HG02840 (cell line): ENCODE measurements around the gene TRIM44.
"Not testable (repeated sequence)": the region's sequence is repeated elsewhere in the genome, so short reads cannot be mapped to it uniquely, and the experiment has no call there.

Experiments used
- ATAC-seq: cut with Tn5 transposase; IDR thresholded peaks from one replicate; pipeline ENCODE4 v1.9.1; 2021; ENCODE audit warnings: mild to moderate bottlenecking, moderate library complexity, moderate number of reproducible peaks; ENCODE audit not compliant: unreplicated experiment, low FRiP score

Gene TRIM44

GRCh38 chr11:35844579-35844978 is 182.0 kb downstream of the TRIM44 start:
- no peak for ATAC-seq

- no peak for ATAC-seq
Measured at GRCh38 chr11:35845860-35846259, 183.3 kb downstream of the TRIM44 start.

GRCh38 chr11:35846874-35847273 is 184.3 kb downstream of the TRIM44 start:
- no peak for ATAC-seq

- ATAC-seq = no peak
Measured at GRCh38 chr11:35847473-35847872, 184.9 kb downstream of the TRIM44 start.

GRCh38 chr11:35848616-35849015 is 186.0 kb downstream of the TRIM44 start:
- no peak for ATAC-seq

GRCh38 chr11:35850191-35850590 is 187.6 kb downstream of the TRIM44 start:
- ATAC-seq = no peak

GRCh38 chr11:35851342-35851741 is 188.8 kb downstream of the TRIM44 start:
- no peak for ATAC-seq

- no peak for ATAC-seq
Measured at GRCh38 chr11:35852056-35852455, 189.5 kb downstream of the TRIM44 start.

- ATAC-seq = no peak
Measured at GRCh38 chr11:35853971-35854370, 191.4 kb downstream of the TRIM44 start.

- ATAC-seq = no peak
Measured at GRCh38 chr11:35855671-35856070, 193.1 kb downstream of the TRIM44 start.

GRCh38 chr11:35856259-35856658 is 193.7 kb downstream of the TRIM44 start:
- no peak for ATAC-seq

GRCh38 chr11:35856756-35857155 is 194.2 kb downstream of the TRIM44 start:
- ATAC-seq = no peak

GRCh38 chr11:35857922-35858321 is 195.3 kb downstream of the TRIM44 start:
- no peak for ATAC-seq

- ATAC-seq = no peak
Measured at GRCh38 chr11:35859301-35859700, 196.7 kb downstream of the TRIM44 start.

- ATAC-seq = not testable (repeated sequence)
Measured at GRCh38 chr11:35860194-35860593, 197.6 kb downstream of the TRIM44 start.

GRCh38 chr11:35861191-35861590 is 198.6 kb downstream of the TRIM44 start:
- no peak for ATAC-seq

- no peak for ATAC-seq
Measured at GRCh38 chr11:35862666-35863065, 200.1 kb downstream of the TRIM44 start.

GRCh38 chr11:35864131-35864530 is 201.6 kb downstream of the TRIM44 start:
- ATAC-seq = no peak

GRCh38 chr11:35866601-35867000 is 204.0 kb downstream of the TRIM44 start:
- ATAC-seq = no peak
